Measurements from ENCODE around the gene CNTFR. TPM values are rescaled to one million over a fixed set of nuclear protein-coding genes. Genes with fewer than 3 reads are reported as not detected.

CNTFR gene
- total RNA-seq, 1 donor from 2014 or later, result 2.9 TPM

- intact Hi-C loops (cut with DNase I), result no loop called here
- Histone ChIP-seq H3K4me1 (no peaks in the 10 kb centered on the region), H3K9me3 (no peaks in the 10 kb centered on the region), H3K27ac (no peak overlapping the region), H3K4me3 (no peak overlapping the region), H3K36me3 (no peaks in the 10 kb centered on the region), H3K27me3 (peaks cover 84% of the 10 kb centered on the region)
- no peak for TF ChIP-seq CTCF (IDR thresholded peaks at IDR 0.05)
- ATAC-seq (no peak), DNase-seq (no peak)
Observed at GRCh38 chr9:34581318-34581717, 8.2 kb downstream of the CNTFR start.

GRCh38 chr9:34580358-34580757, 9.2 kb downstream of the CNTFR start:
- no peak for TF ChIP-seq CTCF (IDR thresholded peaks at IDR 0.05)
- H3K36me3 ChIP-seq, result no peaks in the 10 kb centered on the region
- ATAC-seq, result no peak
- H3K4me1 ChIP-seq, result no peaks in the 10 kb centered on the region
- no peak for DNase-seq
- peaks cover 78% of the 10 kb centered on the region for H3K27me3 ChIP-seq
- intact Hi-C loops (cut with DNase I), result no loop called here
- no peak overlapping the region for H3K27ac ChIP-seq
- no peak overlapping the region for H3K4me3 ChIP-seq
- no peaks in the 10 kb centered on the region for H3K9me3 ChIP-seq

GRCh38 chr9:34579808-34580163, 9.7 kb downstream of the CNTFR start:
- peaks cover 73% of the 10 kb centered on the region for H3K27me3 ChIP-seq
- no peaks in the 10 kb centered on the region for H3K9me3 ChIP-seq
- DNase-seq, result no peak

GRCh38 chr9:34579104-34579807, 10.3 kb downstream of the CNTFR start:
- Histone ChIP-seq H3K27ac (no peak overlapping the region), H3K4me3 (no peak overlapping the region), H3K9me3 (no peaks in the 10 kb centered on the region), H3K36me3 (no peaks in the 10 kb centered on the region), H3K27me3 (peaks cover 74% of the 10 kb centered on the region), H3K4me1 (no peaks in the 10 kb centered on the region)
- ATAC-seq, result no peak
- intact Hi-C loops (cut with DNase I), result no loop called here
- no peak for DNase-seq
- no peak for TF ChIP-seq CTCF (IDR thresholded peaks at IDR 0.05)

More at GRCh38 chr9:34579808-34580163, 9.7 kb downstream of the CNTFR start:
- Histone ChIP-seq H3K4me3 (no peak overlapping the region), H3K36me3 (no peaks in the 10 kb centered on the region), H3K27ac (no peak overlapping the region), H3K4me1 (no peaks in the 10 kb centered on the region)
- no peak for TF ChIP-seq CTCF (IDR thresholded peaks at IDR 0.05)
- ATAC-seq, result no peak
- intact Hi-C loops (cut with DNase I), result no loop called here

- peak; percentile 13 for ATAC-seq
- peaks cover 70% of the 10 kb centered on the region for H3K27me3 ChIP-seq
Observed at GRCh38 chr9:34578241-34579103, 11.1 kb downstream of the CNTFR start.

More at GRCh38 chr9:34578241-34579103, 11.1 kb downstream of the CNTFR start:
- no peak overlapping the region for H3K27ac ChIP-seq
- H3K9me3 ChIP-seq, result no peaks in the 10 kb centered on the region
- DNase-seq, result no peak
- no peak for TF ChIP-seq CTCF (IDR thresholded peaks at IDR 0.05)
- no peaks in the 10 kb centered on the region for H3K4me1 ChIP-seq
- no peaks in the 10 kb centered on the region for H3K36me3 ChIP-seq
- intact Hi-C loops (cut with DNase I), result no loop called here
- no peak overlapping the region for H3K4me3 ChIP-seq
